ENCODE results near the gene NSRP1. TPM values are rescaled to one million over a fixed set of nuclear protein-coding genes. Genes with fewer than 3 reads are reported as not detected.

NSRP1 gene
- total and polyA plus RNA-seq, 2 of the 13 experiments (the other 11 are each of a cell fraction or from before 2014, with no cell fraction given) = 7.0 to 14.3 TPM

- TF ChIP-seq PHF20 (CRISPR knock-in tag; IDR thresholded peaks at IDR 0.05) (no peak), TAF15 (IDR thresholded peaks at IDR 0.05; ENCODE audit: low read depth, low read length, poor library complexity, severe bottlenecking) (no peak), ZNF879 (CRISPR knock-in tag; IDR thresholded peaks at IDR 0.05) (no peak), MED1 (CRISPR knock-in tag; IDR thresholded peaks at IDR 0.05) (peak; percentile 65), PLSCR1 (CRISPR knock-in tag; IDR thresholded peaks at IDR 0.05; ENCODE audit: borderline replicate concordance) (no peak), RBM22 (optimal IDR thresholded peaks at IDR 0.05; ENCODE audit: low read length) (no peak), SIX4 (CRISPR knock-in tag; IDR thresholded peaks at IDR 0.05) (peak; percentile 58; the same call in 1 of the 2 replicates), ZBTB43 (CRISPR knock-in tag; conservative IDR thresholded peaks at IDR 0.05) (no peak), FOSL2 (CRISPR knock-in tag; IDR thresholded peaks at IDR 0.05) (peak; percentile 75), RBFOX2 (IDR thresholded peaks at IDR 0.05; ENCODE audit: low read depth, low read length) (no peak), FOXA1 (IDR thresholded peaks at IDR 0.05) (no peak), FOXA1 (CRISPR knock-in tag; IDR thresholded peaks at IDR 0.05) (no peak), ZNF281 (CRISPR knock-in tag; IDR thresholded peaks at IDR 0.05; ENCODE audit: borderline replicate concordance) (no peak), MAFF (IDR thresholded peaks at IDR 0.05; ENCODE audit: low read depth, low read length) (no peak), ZKSCAN1 (IDR thresholded peaks at IDR 0.05; ENCODE audit: low read length) (no peak), SRSF9 (IDR thresholded peaks at IDR 0.05; ENCODE audit: borderline replicate concordance, insufficient read depth, low read depth, low read length, poor library complexity, severe bottlenecking) (no peak), ZNF253 (CRISPR knock-in tag; IDR thresholded peaks at IDR 0.05; ENCODE audit: borderline replicate concordance) (no peak), SMAD3 (CRISPR knock-in tag; IDR thresholded peaks at IDR 0.05) (no peak), HOXA7 (CRISPR knock-in tag; IDR thresholded peaks at IDR 0.05) (no peak), ZNF713 (CRISPR knock-in tag; IDR thresholded peaks at IDR 0.05) (no peak), POLR2AphosphoS5 (IDR thresholded peaks at IDR 0.05; ENCODE audit: low read depth, low read length) (0 out of 2 replicates have a peak, but pooled peaks have one; percentile 33), ETV6 (CRISPR knock-in tag; conservative IDR thresholded peaks at IDR 0.05) (no peak), NFRKB (IDR thresholded peaks at IDR 0.05) (no peak), ZBTB25 (CRISPR knock-in tag; IDR thresholded peaks at IDR 0.05) (peak; percentile 22; the same call in 1 of the 2 replicates), GABPB1 (CRISPR knock-in tag; IDR thresholded peaks at IDR 0.05) (peak; percentile 23; the same call in 1 of the 2 replicates), U2AF1 (optimal IDR thresholded peaks at IDR 0.05; ENCODE audit: low read depth, low read length) (no peak), ARNTL (CRISPR knock-in tag; IDR thresholded peaks at IDR 0.05) (no peak), DMAP1 (CRISPR knock-in tag; IDR thresholded peaks at IDR 0.05) (no peak)
Measured at GRCh38 chr17:30225919-30226553, 109.4 kb downstream of the NSRP1 start (continued).

Measured in HepG2 (cell line).